Activated CD4-positive, alpha-beta T cell treated with anti-CD3 and anti-CD28 coated beads for 36 hours (primary cell): Measurements from ENCODE around the gene PRDX5. TPM values are rescaled to one million over a fixed set of nuclear protein-coding genes. Genes with fewer than 3 reads are reported as not detected.
"Not testable (repeated sequence)": the region's sequence is repeated elsewhere in the genome, so short reads cannot be mapped to it uniquely, and the experiment has no call there.

Experiments
- ATAC-seq: fragments of 200-7000 bp; cut with Tn5 transposase; one replicate; pipeline ENCODE4 v1.10.0; 2021; ENCODE audit warnings: mild to moderate bottlenecking, moderate library complexity
- CTCF ChIA-PET: fragments of 350-600 bp; sonication (Branson Sonifier 250); formaldehyde crosslinking; loops from one replicate; lab custom pipeline; 2021; ENCODE audit warnings: antibody characterized with exemption; lab: Charles Lee
- POLR2A ChIA-PET: fragments of 350-600 bp; sonication (Branson Sonifier 250); formaldehyde crosslinking; loops from one replicate; lab custom pipeline; 2021; ENCODE audit warnings: antibody characterized with exemption, inconsistent platforms; lab: Charles Lee
- DNase-seq: peaks from one replicate; pipeline ENCODE4 v3.0.0-alpha.2; 2020
- H3K27ac Mint-ChIP-seq: one replicate; pipeline ENCODE4 v1.8.0; 2021; ENCODE audit warnings: mixed read lengths
- H3K27me3 Mint-ChIP-seq: one replicate; pipeline ENCODE4 v1.8.0; 2021; ENCODE audit warnings: mixed read lengths
- H3K36me3 Mint-ChIP-seq: one replicate; pipeline ENCODE4 v1.8.0; 2021; ENCODE audit warnings: low read depth, mixed read lengths
- H3K4me1 Mint-ChIP-seq: one replicate; pipeline ENCODE4 v1.8.0; 2021; ENCODE audit warnings: mixed read lengths
- H3K4me3 Mint-ChIP-seq: one replicate; pipeline ENCODE4 v1.8.0; 2021; ENCODE audit warnings: mild to moderate bottlenecking, moderate library complexity, mixed read lengths
- H3K9me3 Mint-ChIP-seq: one replicate; pipeline ENCODE4 v1.8.0; 2021; ENCODE audit warnings: low read depth, mixed read lengths
- intact Hi-C, 2 experiments: fragments of 100-400 bp; cut with DNase I in 1 of 2; cut with micrococcal nuclease in 1 of 2; formaldehyde crosslinking; loops; one replicate each; pipeline versions ENCODE4 v1.14.2 to v1.15.1; 2022 to 2024; cut with DNase I, micrococcal nuclease
- total RNA-seq, 2 experiments: library from RNA; stranded (reverse); gene quantifications; one replicate each; pipeline ENCODE4 v1.2.3, GENCODE V29; 2021

PRDX5 gene
- total RNA-seq, 2 experiments from 2014 or later: 110 to 142 TPM

GRCh38 chr11:64306563-64306875 lies 11.4 kb upstream of the PRDX5 start:
- DNase-seq (no peak), ATAC-seq (no peak)
- ChIA-PET POLR2A (no interaction called here), CTCF (interaction anchor here (0.8 to 2.4 kb wide), 3 partner anchors 11 to 1499 kb away, joined by 3 to 5 read pairs (median 3); partner anchors contain the start of gene PRDX5)
- H3K27ac Mint-ChIP-seq: peak overlapping the region; percentile 96
- no peaks in the 10 kb centered on the region for H3K27me3 Mint-ChIP-seq
- peaks cover 30% of the 10 kb centered on the region for H3K4me1 Mint-ChIP-seq
- peak overlapping the region; percentile 100 for H3K4me3 Mint-ChIP-seq
- H3K36me3 Mint-ChIP-seq: peaks cover 19% of the 10 kb centered on the region
- intact Hi-C loops: loop anchor here (5.0 to 10.0 kb wide), 3 partner anchors 36 to 1422 kb away; partner anchors contain the start of genes CCDC88B (in 1 of the 2), OTUB1 (in 1 of the 2) and SLC3A2 (in 1 of the 2)
- H3K9me3 Mint-ChIP-seq: no peaks in the 10 kb centered on the region

DNA sequence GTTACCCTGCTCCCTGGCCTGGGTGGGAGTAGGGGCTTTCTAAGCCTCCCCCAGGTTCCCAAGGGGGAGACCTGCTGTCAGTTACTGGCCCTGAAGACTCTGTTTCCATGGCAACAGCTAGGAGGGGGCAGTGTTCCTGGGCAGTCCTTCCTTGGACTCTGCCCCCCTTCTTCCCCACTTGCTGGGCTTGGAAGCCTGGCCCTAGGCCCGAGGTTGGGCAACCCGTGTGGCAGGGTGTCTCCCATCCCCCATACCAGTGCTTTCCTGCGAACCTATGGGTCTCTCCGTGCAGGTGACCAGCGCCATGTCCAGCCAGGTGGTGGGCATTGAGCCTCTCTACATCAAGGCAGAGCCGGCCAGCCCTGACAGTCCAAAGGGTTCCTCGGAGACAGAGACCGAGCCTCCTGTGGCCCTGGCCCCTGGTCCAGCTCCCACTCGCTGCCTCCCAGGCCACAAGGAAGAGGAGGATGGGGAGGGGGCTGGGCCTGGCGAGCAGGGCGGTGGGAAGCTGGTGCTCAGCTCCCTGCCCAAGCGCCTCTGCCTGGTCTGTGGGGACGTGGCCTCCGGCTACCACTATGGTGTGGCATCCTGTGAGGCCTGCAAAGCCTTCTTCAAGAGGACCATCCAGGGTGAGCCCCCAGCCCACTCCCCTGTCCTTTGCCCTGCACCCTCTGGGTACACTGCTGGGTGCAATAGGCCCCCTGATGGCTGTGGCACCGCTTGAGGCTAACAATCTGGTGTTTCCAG lies 10.9 kb upstream of the PRDX5 start:
- Mint-ChIP-seq H3K36me3 (peaks cover 19% of the 10 kb centered on the region), H3K4me3 (peak overlapping the region; percentile 100), H3K9me3 (no peaks in the 10 kb centered on the region), H3K4me1 (peaks cover 30% of the 10 kb centered on the region), H3K27ac (peak overlapping the region; percentile 96), H3K27me3 (no peaks in the 10 kb centered on the region)
- ATAC-seq: no peak
- CTCF ChIA-PET: interaction anchor here (0.8 to 2.4 kb wide), 3 partner anchors 11 to 1499 kb away, joined by 3 to 5 read pairs (median 3); partner anchors contain the start of gene PRDX5
- intact Hi-C loops: loop anchor here (5.0 to 10.0 kb wide), 3 partner anchors 35 to 1422 kb away; partner anchors contain the start of genes CCDC88B (in 1 of the 2), OTUB1 (in 1 of the 2) and SLC3A2 (in 1 of the 2)
- POLR2A ChIA-PET: no interaction called here
- DNase-seq: no peak

- H3K27ac Mint-ChIP-seq: peak overlapping the region; percentile 20
- peak overlapping the region; percentile 38 for H3K4me3 Mint-ChIP-seq
- intact Hi-C loops: loop anchor here (5.0 to 10.0 kb wide), 3 partner anchors 35 to 1423 kb away; partner anchors contain the start of genes CCDC88B (in 1 of the 2), OTUB1 (in 1 of the 2) and SLC3A2 (in 1 of the 2)
- H3K36me3 Mint-ChIP-seq: peaks cover 19% of the 10 kb centered on the region
- DNase-seq, H3K27me3 Mint-ChIP-seq, POLR2A ChIA-PET, H3K9me3 Mint-ChIP-seq, ATAC-seq: not testable (repeated sequence)
- H3K4me1 Mint-ChIP-seq: peaks cover 33% of the 10 kb centered on the region
- CTCF ChIA-PET: interaction anchor here (0.5 to 2.4 kb wide), 2 partner anchors 10 to 971 kb away, joined by 3 to 5 read pairs; partner anchors contain the start of gene PRDX5
Measured at GRCh38 chr11:64307795-64308194, 10.1 kb upstream of the PRDX5 start.

- ATAC-seq: no peak
- ChIA-PET POLR2A (interaction anchor here (0.6 to 0.8 kb wide), 2 partner anchors 105 to 545 kb away, joined by 3 to 4 read pairs; no protein-coding TSS in a partner anchor), CTCF (no interaction called here)
- H3K4me3 Mint-ChIP-seq: no peak overlapping the region
- H3K27me3 Mint-ChIP-seq: no peaks in the 10 kb centered on the region
- no peaks in the 10 kb centered on the region for H3K9me3 Mint-ChIP-seq
- peak overlapping the region; percentile 14 for H3K27ac Mint-ChIP-seq
- H3K36me3 Mint-ChIP-seq: peaks cover 27% of the 10 kb centered on the region
- intact Hi-C loops: no loop called here
- H3K4me1 Mint-ChIP-seq: peaks cover 26% of the 10 kb centered on the region
- no peak for DNase-seq
Measured at GRCh38 chr11:64312947-64313346, 5.0 kb upstream of the PRDX5 start.

DNA sequence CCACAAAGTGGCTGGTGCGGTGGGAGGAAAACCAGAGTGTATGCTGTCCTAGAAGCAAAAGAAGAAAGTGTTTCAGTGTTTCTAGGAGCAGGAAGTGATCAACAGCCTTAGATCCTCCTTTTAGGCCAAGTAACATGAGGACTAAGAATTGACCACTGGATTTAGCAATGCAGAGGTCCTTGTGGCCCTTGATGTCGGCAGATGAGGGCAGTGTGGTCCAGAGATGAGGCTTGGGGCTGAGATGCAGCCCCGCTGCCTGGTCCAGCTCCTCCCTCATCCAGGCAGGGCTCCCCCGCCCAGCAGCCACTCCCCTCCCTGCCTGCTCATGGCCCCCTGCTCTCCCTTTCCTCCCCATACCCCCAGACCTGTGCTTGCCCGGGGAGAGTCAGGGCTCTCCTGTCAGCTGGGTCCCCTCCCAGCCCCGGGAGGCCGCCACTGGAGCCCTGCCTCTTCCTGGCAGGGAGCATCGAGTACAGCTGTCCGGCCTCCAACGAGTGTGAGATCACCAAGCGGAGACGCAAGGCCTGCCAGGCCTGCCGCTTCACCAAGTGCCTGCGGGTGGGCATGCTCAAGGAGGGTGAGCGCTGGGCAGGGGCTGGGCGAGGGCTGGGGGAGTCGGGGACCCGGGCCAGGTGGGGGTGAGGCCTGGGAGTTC lies 4.3 kb upstream of the PRDX5 start:
- peaks cover 27% of the 10 kb centered on the region for H3K36me3 Mint-ChIP-seq
- intact Hi-C loops: no loop called here
- DNase-seq: no peak
- H3K27ac Mint-ChIP-seq: peak overlapping the region; percentile 14
- H3K4me1 Mint-ChIP-seq: peaks cover 26% of the 10 kb centered on the region
- no peaks in the 10 kb centered on the region for H3K27me3 Mint-ChIP-seq
- POLR2A ChIA-PET: interaction anchor here (0.6 kb wide), 2 partner anchors 497 to 546 kb away, joined by 3 read pairs; partner anchors contain the start of gene MEN1
- no peak for ATAC-seq
- CTCF ChIA-PET: no interaction called here
- no peak overlapping the region for H3K4me3 Mint-ChIP-seq
- no peaks in the 10 kb centered on the region for H3K9me3 Mint-ChIP-seq

- Mint-ChIP-seq H3K36me3 (peaks cover 27% of the 10 kb centered on the region), H3K9me3 (no peaks in the 10 kb centered on the region), H3K27me3 (no peaks in the 10 kb centered on the region), H3K4me3 (no peak overlapping the region), H3K4me1 (peaks cover 30% of the 10 kb centered on the region), H3K27ac (peak overlapping the region; percentile 6)
- CTCF ChIA-PET: no interaction called here
- POLR2A ChIA-PET: no interaction called here
- no peak for DNase-seq
- intact Hi-C loops: no loop called here
- no peak for ATAC-seq
Measured at GRCh38 chr11:64314146-64314804, 3.6 kb upstream of the PRDX5 start.

DNA sequence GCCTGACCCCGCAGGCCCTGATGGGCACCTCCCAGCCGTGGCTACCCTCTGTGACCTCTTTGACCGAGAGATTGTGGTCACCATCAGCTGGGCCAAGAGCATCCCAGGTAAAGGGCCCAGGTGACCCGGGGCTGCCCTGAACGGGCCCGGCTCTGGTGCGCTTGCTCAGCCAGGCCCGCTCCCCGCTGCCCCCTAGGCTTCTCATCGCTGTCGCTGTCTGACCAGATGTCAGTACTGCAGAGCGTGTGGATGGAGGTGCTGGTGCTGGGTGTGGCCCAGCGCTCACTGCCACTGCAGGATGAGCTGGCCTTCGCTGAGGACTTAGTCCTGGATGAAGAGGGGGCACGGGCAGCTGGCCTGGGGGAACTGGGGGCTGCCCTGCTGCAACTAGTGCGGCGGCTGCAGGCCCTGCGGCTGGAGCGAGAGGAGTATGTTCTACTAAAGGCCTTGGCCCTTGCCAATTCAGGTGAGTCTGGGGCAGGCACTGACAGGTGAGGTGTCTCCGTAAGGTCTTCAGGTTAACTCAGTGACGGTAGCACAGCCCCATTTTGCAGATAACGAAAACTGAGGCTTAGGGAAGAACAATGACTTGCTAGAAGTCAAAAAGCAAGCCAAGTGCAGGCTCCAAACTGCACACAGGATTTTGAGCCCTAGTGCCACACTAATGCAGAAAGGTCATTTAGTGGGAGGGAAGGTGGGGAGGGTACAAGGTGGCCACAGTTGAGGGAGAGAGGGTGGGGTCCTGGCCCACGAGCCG lies 2.9 kb upstream of the PRDX5 start:
- ChIA-PET CTCF (no interaction called here), POLR2A (no interaction called here)
- DNase-seq: no peak
- H3K4me3 Mint-ChIP-seq: peak overlapping the region; percentile 26
- H3K27me3 Mint-ChIP-seq: no peaks in the 10 kb centered on the region
- H3K9me3 Mint-ChIP-seq: no peaks in the 10 kb centered on the region
- peak overlapping the region; percentile 10 for H3K27ac Mint-ChIP-seq
- peaks cover 26% of the 10 kb centered on the region for H3K36me3 Mint-ChIP-seq
- peaks cover 32% of the 10 kb centered on the region for H3K4me1 Mint-ChIP-seq
- no peak for ATAC-seq
- intact Hi-C loops: loop anchor here (5.0 kb wide), 3 partner anchors 42 to 1588 kb away; partner anchors contain the start of genes HNRNPUL2 (in 1 of the 2), OTUB1 (in 1 of the 2), RPS6KA4 (in 1 of the 2) and TTC9C (in 1 of the 2)

- peaks cover 33% of the 10 kb centered on the region for H3K4me1 Mint-ChIP-seq
- ChIA-PET POLR2A (interaction anchor here (0.5 to 0.8 kb wide), 3 partner anchors 364 to 1602 kb away, joined by 3 to 4 read pairs (median 3); no protein-coding TSS in a partner anchor), CTCF (interaction anchor here (0.6 to 3.3 kb wide), 5 partner anchors 12 to 90 kb away, joined by 3 to 36 read pairs (median 4); partner anchors contain the start of genes ESRRA and NUDT22)
- intact Hi-C loops: loop anchor here (2.0 to 5.0 kb wide), 4 partner anchors 41 to 1589 kb away; partner anchors contain the start of genes HNRNPUL2 (in 1 of the 2), OTUB1 (in 1 of the 2), RPS6KA4 (in 1 of the 2) and SAC3D1 (in 1 of the 2)
- H3K27ac Mint-ChIP-seq: peak overlapping the region; percentile 99
- H3K9me3 Mint-ChIP-seq, ATAC-seq, H3K27me3 Mint-ChIP-seq, DNase-seq: not testable (repeated sequence)
- H3K4me3 Mint-ChIP-seq: peak overlapping the region; percentile 97
- H3K36me3 Mint-ChIP-seq: peaks cover 28% of the 10 kb centered on the region
Measured at GRCh38 chr11:64315667-64316526, 2.0 kb upstream of the PRDX5 start.

GRCh38 chr11:64316672-64317324 lies 1.1 kb upstream of the PRDX5 start:
- H3K4me1 Mint-ChIP-seq: peaks cover 31% of the 10 kb centered on the region
- peaks cover 33% of the 10 kb centered on the region for H3K36me3 Mint-ChIP-seq
- H3K27ac Mint-ChIP-seq: peak overlapping the region; percentile 99
- no peaks in the 10 kb centered on the region for H3K27me3 Mint-ChIP-seq
- H3K4me3 Mint-ChIP-seq: peak overlapping the region; percentile 97
- H3K9me3 Mint-ChIP-seq: no peaks in the 10 kb centered on the region
- ChIA-PET CTCF (interaction anchor here (0.6 to 3.3 kb wide), 11 partner anchors 13 to 1633 kb away, joined by 3 to 36 read pairs (median 5); partner anchors contain the start of genes CATSPERZ, ESRRA, FKBP2 and NUDT22), POLR2A (interaction anchor here (0.6 to 1.7 kb wide), 11 partner anchors 15 to 1603 kb away, joined by 3 to 18 read pairs (median 5); partner anchors contain the start of genes FERMT3, SF1 and STIP1)
- DNase-seq: peak; percentile 55
- intact Hi-C loops: loop anchor here (1.0 to 5.0 kb wide), 11 partner anchors 11 to 1589 kb away; partner anchors contain the start of genes ESRRA (in 2 of the 2), BAD (in 1 of the 2), CCDC88B (in 1 of the 2) and FKBP2 (in 1 of the 2)
- ATAC-seq: peak; percentile 3
